Natural killer cell (primary cell): ENCODE data around the gene CRADD. TPM values are rescaled to one million over a fixed set of nuclear protein-coding genes. Genes with fewer than 3 reads are reported as not detected.

Experiments used
- ATAC-seq, 3 donors: fragments of 150-1000 bp in 2 of 3; fragments of 200-7000 bp in 1 of 3; cut with Tn5 transposase; 1 replicate in 1 of 3; 2 replicates in 2 of 3; pipeline ENCODE4 v1.10.0; 2021; ENCODE audit warnings: mild to moderate bottlenecking in 2 of 3, moderate library complexity in 2 of 3
- DNase-seq, 2 donors: peaks; one replicate each; pipeline versions ENCODE4 v3.0.0 to v3.0.0-alpha.2; 2013 to 2021; ENCODE audit warnings: mixed read lengths in 1 of 2
- H3K27ac ChIP-seq: one replicate; pipeline ENCODE4 v1.5.1; 2013; ENCODE audit warnings: mild to moderate bottlenecking, low read length
- H3K27me3 ChIP-seq: one replicate; pipeline ENCODE4 v1.6.1; 2013; ENCODE audit warnings: low read length; ENCODE audit not compliant: control insufficient read depth, insufficient read depth
- H3K36me3 ChIP-seq: one replicate; pipeline ENCODE4 v1.6.1; 2013; ENCODE audit warnings: low read length; ENCODE audit not compliant: control insufficient read depth, insufficient read depth
- H3K4me1 ChIP-seq: one replicate; pipeline ENCODE4 v1.6.1; 2013; ENCODE audit warnings: low read length; ENCODE audit not compliant: control insufficient read depth, insufficient read depth
- H3K4me3 ChIP-seq: one replicate; pipeline ENCODE4 v1.5.1; 2013; ENCODE audit warnings: low read length
- H3K9me3 ChIP-seq: one replicate; pipeline ENCODE4 v1.6.1; 2013; ENCODE audit warnings: low read length; ENCODE audit not compliant: control insufficient read depth, insufficient read depth
- H3K27ac Mint-ChIP-seq, 2 donors: one replicate each; pipeline ENCODE4 v1.8.0; 2022; ENCODE audit warnings: mild to moderate bottlenecking in 2 of 2, mixed read lengths in 2 of 2, moderate library complexity in 1 of 2
- H3K27me3 Mint-ChIP-seq, 2 donors: one replicate each; pipeline ENCODE4 v1.8.0; 2022; ENCODE audit warnings: low read depth in 2 of 2, mixed read lengths in 2 of 2
- H3K36me3 Mint-ChIP-seq: one replicate; pipeline ENCODE4 v1.8.0; 2022; ENCODE audit warnings: mixed read lengths
- H3K4me1 Mint-ChIP-seq, 2 donors: one replicate each; pipeline ENCODE4 v1.8.0; 2022; ENCODE audit warnings: mixed read lengths in 2 of 2
- H3K4me3 Mint-ChIP-seq: one replicate; pipeline ENCODE4 v1.8.0; 2022; ENCODE audit warnings: mild to moderate bottlenecking, moderate library complexity, mixed read lengths
- H3K9me3 Mint-ChIP-seq, 2 donors: one replicate each; pipeline ENCODE4 v1.8.0; 2022; ENCODE audit warnings: mixed read lengths in 2 of 2
- CTCF ChIP-seq: fragments of 200-600 bp; IDR thresholded peaks from one replicate; pipeline ENCODE4 v1.8.0; 2022; ENCODE audit warnings: antibody characterized with exemption
- WGBS: methylation state at CpG from one replicate; pipeline ENCODE4 v1.1.7; 2013; ENCODE audit warnings: missing lambda C conversion rate; ENCODE audit not compliant: insufficient coverage; 5-methylcytosine and 5-hydroxymethylcytosine counted together
- intact Hi-C: fragments of 100-400 bp; cut with micrococcal nuclease; formaldehyde crosslinking; loops from one replicate; pipeline ENCODE4 v1.14.2; 2022
- total RNA-seq, 4 donors: library from RNA; stranded (reverse); fragments of 120-200 nt in 1 of 4; gene quantifications; one replicate each; pipeline versions ENCODE4 v1.2.3 to v1.2.4, GENCODE V29; 2013 to 2022

The CRADD gene
- total RNA-seq, 3 donors from 2014 or later (not counting 1 experiment from before 2014, with no cell fraction given): 19.1 to 27.5 (median 26.4) TPM

- Mint-ChIP-seq H3K27ac (no peak overlapping the region), H3K9me3 (no peaks in the 10 kb centered on the region)
- no peak for ATAC-seq
Observed at GRCh38 chr12:93901739-93902138, 224.6 kb downstream of the CRADD start.

GRCh38 chr12:93902192-93902591 lies 225.0 kb downstream of the CRADD start:
- Histone ChIP-seq H3K4me3 (no peak overlapping the region), H3K27ac (no peak overlapping the region), H3K4me1 (no peaks in the 10 kb centered on the region), H3K27me3 (no peaks in the 10 kb centered on the region), H3K9me3 (no peaks in the 10 kb centered on the region), H3K36me3 (no peaks in the 10 kb centered on the region)
- H3K27me3 Mint-ChIP-seq: no peaks in the 10 kb centered on the region
- intact Hi-C loops: no loop called here
- no peaks in the 10 kb centered on the region for H3K4me1 Mint-ChIP-seq
- H3K4me3 Mint-ChIP-seq: no peak overlapping the region
- no peak overlapping the region for H3K27ac Mint-ChIP-seq
- ATAC-seq: no peak
- H3K9me3 Mint-ChIP-seq: no peaks in the 10 kb centered on the region
- no peaks in the 10 kb centered on the region for H3K36me3 Mint-ChIP-seq
- no peak for TF ChIP-seq CTCF
- no peak for DNase-seq
- 95% methylated on average over 4 of the region's 4 CpGs for WGBS

More at GRCh38 chr12:93901739-93902138, 224.6 kb downstream of the CRADD start:
- TF ChIP-seq CTCF: no peak
- Mint-ChIP-seq H3K4me1 (no peaks in the 10 kb centered on the region), H3K4me3 (no peak overlapping the region), H3K27me3 (no peaks in the 10 kb centered on the region), H3K36me3 (no peaks in the 10 kb centered on the region)
- no peak for DNase-seq
- Histone ChIP-seq H3K27ac (no peak overlapping the region), H3K9me3 (no peaks in the 10 kb centered on the region), H3K36me3 (no peaks in the 10 kb centered on the region), H3K4me3 (no peak overlapping the region), H3K4me1 (no peaks in the 10 kb centered on the region), H3K27me3 (no peaks in the 10 kb centered on the region)
- intact Hi-C loops: no loop called here
- WGBS: 88% methylated on average over 2 of the region's 3 CpGs

- DNase-seq (no peak), ATAC-seq (no peak)
- Histone ChIP-seq H3K27me3 (no peaks in the 10 kb centered on the region), H3K36me3 (no peaks in the 10 kb centered on the region), H3K4me1 (no peaks in the 10 kb centered on the region), H3K27ac (no peak overlapping the region), H3K9me3 (no peaks in the 10 kb centered on the region), H3K4me3 (no peak overlapping the region)
- Mint-ChIP-seq H3K27ac (no peak overlapping the region), H3K36me3 (no peaks in the 10 kb centered on the region), H3K4me3 (no peak overlapping the region), H3K9me3 (no peaks in the 10 kb centered on the region), H3K27me3 (no peaks in the 10 kb centered on the region), H3K4me1 (no peaks in the 10 kb centered on the region)
- 73% methylated on average over 3 of the region's 5 CpGs for WGBS
- intact Hi-C loops: no loop called here
- no peak for TF ChIP-seq CTCF
Observed at GRCh38 chr12:93902736-93903562, 225.8 kb downstream of the CRADD start.

- Histone ChIP-seq H3K4me3 (no peak overlapping the region), H3K27ac (no peak overlapping the region), H3K27me3 (no peaks in the 10 kb centered on the region), H3K36me3 (no peaks in the 10 kb centered on the region), H3K9me3 (no peaks in the 10 kb centered on the region), H3K4me1 (no peaks in the 10 kb centered on the region)
- no peaks in the 10 kb centered on the region for H3K9me3 Mint-ChIP-seq
- no peaks in the 10 kb centered on the region for H3K4me1 Mint-ChIP-seq
- no peak overlapping the region for H3K27ac Mint-ChIP-seq
- 41% methylated on average over 4 of the region's 4 CpGs for WGBS
- TF ChIP-seq CTCF: no peak
- intact Hi-C loops: no loop called here
- DNase-seq: no peak
- H3K27me3 Mint-ChIP-seq: no peaks in the 10 kb centered on the region
- no peaks in the 10 kb centered on the region for H3K36me3 Mint-ChIP-seq
- no peak for ATAC-seq
- no peak overlapping the region for H3K4me3 Mint-ChIP-seq
Observed at GRCh38 chr12:93904124-93904523, 226.9 kb downstream of the CRADD start.
